PC-9 (cell line): ENCODE measurements around the gene SETD5.

Experiments used
- CTCF ChIP-seq: fragments of 200-600 bp; sonication (generic); conservative IDR thresholded peaks from 2 replicates; pipeline ENCODE4 v1.6.1; 2017; ENCODE audit warnings: mixed run types, antibody characterized with exemption, mild to moderate bottlenecking, moderate library complexity
- EZH2 ChIP-seq: fragments of 200-600 bp; sonication (generic); IDR thresholded peaks from 2 replicates; pipeline ENCODE4 v1.8.0; 2017; ENCODE audit warnings: antibody characterized with exemption, low read depth

GRCh38 chr3:9361691-9362388 lies 35.6 kb upstream of the SETD5 start:
- TF ChIP-seq CTCF (no peak), EZH2 (no peak)
